HG02973 (cell line): Measurements from ENCODE around the gene KCNIP3.

ENCODE experiments used
- ATAC-seq: cut with Tn5 transposase; IDR thresholded peaks from one replicate; pipeline ENCODE4 v1.9.1; 2021; ENCODE audit warnings: moderate library complexity; ENCODE audit not compliant: unreplicated experiment

Gene KCNIP3

DNA sequence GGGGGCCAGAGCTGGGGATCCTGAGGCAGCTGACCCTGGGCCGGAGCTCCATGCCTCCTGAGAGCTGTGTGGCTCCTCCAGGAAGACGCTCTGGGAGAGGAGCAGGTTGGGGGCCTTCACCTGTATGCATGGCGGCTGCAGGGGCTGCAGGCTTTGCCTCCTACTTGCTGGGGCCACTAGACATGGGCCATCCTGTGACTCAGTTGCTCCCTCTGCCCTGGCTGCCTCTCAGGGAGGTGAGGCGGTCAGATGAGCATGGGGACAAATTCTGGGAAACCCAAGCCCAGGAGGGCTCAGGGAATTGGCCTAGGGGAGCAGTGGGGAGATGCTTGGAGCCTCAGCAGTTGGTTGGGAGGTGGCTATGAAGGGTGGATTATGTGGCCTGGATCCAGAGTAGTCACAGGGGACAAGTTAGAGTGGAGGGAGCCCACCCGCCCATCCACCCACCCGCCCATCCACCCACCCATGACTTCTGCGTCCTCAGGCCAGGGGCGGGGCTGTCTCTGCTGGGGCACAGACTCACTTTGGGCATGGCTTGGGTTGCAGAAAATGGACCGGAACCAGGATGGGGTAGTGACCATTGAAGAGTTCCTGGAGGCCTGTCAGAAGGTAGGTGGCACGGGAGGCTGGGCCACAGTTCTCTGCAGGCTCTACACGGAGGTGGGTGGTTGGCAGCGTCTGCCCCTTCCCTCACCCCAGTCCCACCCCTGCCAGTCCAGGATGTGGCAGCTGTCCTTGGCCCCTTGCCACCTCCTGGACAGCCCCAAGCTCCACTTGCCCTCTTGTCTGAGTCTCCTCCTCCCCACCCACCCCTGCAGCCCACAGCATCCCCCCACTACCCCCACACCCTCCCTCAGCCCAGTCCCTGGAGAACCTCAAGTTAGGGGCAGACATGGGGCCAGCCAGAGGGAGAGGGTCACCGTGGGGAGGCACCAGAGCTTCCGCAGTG, 85.8 kb downstream of the KCNIP3 start:
- no peak for ATAC-seq

- ATAC-seq = no peak
Observed at GRCh38 chr2:95383635-95384027, 86.5 kb downstream of the KCNIP3 start.

DNA sequence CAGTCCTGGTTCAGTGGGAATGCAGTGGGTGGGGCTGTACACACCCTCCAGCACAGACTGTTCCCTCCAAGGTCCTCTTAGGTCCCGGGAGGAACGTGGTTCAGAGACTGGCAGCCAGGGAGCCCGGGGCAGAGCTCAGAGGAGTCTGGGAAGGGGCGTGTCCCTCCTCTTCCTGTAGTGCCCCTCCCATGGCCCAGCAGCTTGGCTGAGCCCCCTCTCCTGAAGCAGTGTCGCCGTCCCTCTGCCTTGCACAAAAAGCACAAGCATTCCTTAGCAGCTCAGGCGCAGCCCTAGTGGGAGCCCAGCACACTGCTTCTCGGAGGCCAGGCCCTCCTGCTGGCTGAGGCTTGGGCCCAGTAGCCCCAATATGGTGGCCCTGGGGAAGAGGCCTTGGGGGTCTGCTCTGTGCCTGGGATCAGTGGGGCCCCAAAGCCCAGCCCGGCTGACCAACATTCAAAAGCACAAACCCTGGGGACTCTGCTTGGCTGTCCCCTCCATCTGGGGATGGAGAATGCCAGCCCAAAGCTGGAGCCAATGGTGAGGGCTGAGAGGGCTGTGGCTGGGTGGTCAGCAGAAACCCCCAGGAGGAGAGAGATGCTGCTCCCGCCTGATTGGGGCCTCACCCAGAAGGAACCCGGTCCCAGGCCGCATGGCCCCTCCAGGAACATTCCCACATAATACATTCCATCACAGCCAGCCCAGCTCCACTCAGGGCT, 87.9 kb downstream of the KCNIP3 start:
- ATAC-seq = no peak

DNA sequence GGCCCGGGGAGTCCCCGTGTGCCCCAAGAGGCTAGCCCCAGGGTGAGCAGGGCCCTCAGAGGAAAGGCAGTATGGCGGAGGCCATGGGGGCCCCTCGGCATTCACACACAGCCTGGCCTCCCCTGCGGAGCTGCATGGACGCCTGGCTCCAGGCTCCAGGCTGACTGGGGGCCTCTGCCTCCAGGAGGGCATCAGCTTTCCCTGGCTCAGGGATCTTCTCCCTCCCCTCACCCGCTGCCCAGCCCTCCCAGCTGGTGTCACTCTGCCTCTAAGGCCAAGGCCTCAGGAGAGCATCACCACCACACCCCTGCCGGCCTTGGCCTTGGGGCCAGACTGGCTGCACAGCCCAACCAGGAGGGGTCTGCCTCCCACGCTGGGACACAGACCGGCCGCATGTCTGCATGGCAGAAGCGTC, 88.4 kb downstream of the KCNIP3 start:
- ATAC-seq = no peak

GRCh38 chr2:95386031-95386430, 88.9 kb downstream of the KCNIP3 start:
- no peak for ATAC-seq

- ATAC-seq = no peak
Observed at GRCh38 chr2:95387358-95387757, 90.2 kb downstream of the KCNIP3 start.

DNA sequence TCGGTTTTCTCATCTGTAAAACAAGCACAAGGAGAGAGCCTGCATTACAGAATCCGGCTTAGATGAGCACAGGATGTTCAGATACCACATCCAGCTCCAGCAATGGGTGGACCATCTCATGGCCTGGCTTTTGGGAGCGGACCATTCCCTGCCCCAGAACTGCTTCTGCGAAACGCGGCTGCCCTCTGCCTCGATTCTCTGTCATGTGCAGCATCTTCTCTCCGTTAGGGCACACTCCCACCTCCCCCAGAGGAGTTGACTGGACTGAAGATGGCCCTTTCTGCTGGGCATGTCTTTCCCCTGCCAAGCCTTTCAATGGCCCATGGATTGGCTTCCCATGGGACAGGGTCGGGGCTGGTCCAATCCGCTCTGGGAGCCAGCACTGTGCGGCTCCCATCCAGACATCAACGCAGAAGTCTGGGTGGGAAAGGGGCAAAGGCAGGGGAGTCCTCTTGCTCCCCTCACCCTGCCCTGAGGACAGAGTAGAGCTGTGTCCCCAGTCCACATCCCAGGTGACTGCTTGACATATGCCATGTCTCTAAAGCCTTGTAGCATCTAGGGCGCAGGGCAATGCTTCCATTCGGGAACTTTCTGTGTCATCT, 91.0 kb downstream of the KCNIP3 start:
- no peak for ATAC-seq

DNA sequence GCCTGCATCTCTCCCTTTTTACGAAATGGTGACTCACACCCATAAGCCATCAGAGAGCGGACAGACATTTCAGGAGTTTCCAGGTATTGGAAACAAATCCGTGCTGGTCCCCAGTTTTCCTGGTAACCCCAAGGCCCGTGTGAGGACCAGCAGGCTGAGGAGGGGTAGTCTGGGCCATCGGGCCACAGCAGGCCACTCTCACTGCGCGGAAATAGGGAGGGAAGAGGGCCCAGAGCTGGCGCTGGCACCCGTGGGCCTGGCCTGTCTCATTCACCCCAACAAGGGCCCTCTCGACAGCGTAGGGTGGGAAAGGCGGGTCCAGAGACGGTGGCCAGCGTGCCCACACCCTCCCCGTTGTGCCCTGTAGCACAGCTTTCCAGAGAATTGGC, 91.7 kb downstream of the KCNIP3 start:
- ATAC-seq = no peak

- ATAC-seq = no peak
Observed at GRCh38 chr2:95389245-95390119, 92.3 kb downstream of the KCNIP3 start.

DNA sequence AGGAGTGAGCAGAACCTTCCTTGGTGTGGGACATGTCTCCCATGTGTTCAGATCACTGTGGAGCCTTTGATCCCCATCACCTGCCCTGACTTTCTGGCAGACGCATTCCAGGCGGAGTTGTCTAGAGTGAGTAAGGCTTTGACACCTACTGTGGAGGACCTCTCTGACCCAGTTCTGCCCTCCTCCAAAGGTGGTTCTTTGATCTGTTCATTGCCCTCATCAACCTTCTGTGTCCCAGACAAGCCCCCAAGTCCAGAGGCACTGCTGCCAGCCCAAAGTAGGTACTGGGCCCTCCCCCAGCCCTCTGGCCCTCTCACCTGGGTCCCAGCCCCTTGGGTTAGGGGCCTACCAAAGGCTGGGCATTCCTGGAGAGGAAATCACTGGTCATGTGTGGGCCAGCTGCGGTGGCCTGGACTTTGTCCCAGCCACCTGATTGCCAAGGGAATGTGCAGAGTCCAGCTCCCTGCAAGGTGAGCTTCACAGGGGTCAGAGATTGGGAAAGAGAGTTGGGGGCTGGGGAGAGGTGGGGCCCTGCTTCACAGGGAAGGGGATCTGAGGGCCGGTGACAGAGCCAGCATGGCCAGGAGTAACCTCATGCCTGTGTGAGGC, 93.2 kb downstream of the KCNIP3 start:
- ATAC-seq = no peak

DNA sequence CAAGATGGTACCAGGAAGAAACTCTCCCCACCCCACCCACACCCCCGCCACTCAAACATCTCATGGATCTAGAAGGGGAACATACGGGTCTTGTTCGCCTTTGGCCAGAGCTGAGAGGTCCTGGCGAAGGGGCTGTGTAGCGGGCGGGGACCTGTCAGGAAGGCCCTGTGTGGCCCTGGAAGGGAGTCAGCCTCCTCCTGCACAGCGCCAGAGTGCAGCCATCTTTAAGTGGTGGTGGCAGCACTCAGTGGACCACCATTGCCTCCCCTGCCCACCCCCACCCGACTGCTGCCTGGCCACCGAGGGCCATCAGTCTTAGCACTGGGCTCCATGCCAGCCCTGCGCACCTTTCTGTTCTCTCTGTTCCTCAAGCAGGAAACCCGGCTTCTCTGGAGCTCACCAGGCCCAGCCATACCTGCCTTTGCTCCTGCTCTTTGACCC, 93.8 kb downstream of the KCNIP3 start:
- no peak for ATAC-seq

DNA sequence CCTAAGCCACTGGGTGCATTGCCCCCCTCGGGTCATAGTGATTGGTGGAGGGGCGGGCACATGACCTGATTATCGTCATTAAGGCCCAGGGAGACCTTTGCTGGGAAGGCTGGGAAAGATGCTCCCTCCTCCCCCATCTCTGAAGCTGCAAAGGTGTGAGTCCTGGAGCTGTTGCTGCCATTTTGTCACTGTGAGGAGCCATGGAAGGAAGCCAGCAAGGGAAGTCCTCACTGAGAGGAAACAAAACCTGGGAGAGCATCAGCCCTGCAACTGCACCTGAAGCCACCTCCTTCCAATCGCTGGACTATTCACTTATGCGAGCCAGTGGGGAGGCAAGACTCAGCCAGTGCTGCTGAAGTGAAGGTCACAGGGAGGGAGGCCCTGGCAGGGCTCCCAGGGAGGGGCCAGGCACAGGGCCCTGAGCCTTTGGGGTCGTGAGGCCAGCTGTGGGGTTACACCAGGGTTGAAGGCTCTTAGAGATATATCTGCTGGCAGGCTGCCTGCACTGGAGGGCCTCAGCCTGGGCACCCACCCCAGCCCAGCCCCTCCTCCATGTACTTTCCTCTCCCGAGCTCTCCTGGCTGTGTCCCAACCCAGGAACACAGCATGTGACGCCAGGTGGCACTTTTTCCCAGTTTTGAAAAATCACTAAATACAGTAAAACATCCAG, 94.6 kb downstream of the KCNIP3 start:
- ATAC-seq = no peak

DNA sequence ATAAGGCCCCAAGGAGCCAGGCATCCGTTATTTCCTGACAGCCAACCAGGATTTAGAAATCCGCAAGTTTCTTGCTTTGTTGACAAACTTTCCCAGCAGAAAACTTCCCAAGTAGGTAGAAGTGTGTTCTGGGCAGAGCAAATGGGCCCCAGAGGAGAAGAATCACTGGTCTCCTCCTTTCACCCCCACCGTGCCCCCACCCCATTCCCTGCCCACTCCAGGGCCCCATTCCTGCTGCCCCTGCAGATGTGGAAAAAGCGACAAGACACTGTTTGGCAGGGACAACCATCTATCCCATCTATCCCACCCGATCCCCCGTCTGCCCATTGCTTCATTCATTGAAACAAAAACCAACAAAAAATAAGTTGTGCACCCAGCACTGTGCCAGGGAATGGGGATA, 95.2 kb downstream of the KCNIP3 start:
- no peak for ATAC-seq

- ATAC-seq = no peak
Observed at GRCh38 chr2:95392730-95393455, 95.7 kb downstream of the KCNIP3 start.

DNA sequence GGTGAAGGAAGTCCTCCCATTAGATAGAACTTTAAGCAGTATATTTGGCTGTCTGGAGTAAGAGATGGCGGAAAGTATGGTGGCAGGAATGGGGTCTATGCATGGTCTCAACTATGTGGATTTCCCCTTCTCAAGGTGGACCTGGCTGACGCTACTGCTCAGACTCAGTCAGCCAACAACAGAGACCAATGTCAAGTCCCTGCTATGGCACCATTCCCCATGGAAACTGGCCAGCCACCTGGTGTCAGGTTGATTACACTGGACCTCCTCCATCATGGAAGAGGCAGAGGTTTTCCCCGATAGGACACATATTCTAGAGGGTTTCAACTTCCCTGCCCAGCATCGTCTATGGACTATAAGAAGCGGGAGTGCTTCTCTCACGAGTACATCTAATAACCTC, 96.8 kb downstream of the KCNIP3 start:
- no peak for ATAC-seq

DNA sequence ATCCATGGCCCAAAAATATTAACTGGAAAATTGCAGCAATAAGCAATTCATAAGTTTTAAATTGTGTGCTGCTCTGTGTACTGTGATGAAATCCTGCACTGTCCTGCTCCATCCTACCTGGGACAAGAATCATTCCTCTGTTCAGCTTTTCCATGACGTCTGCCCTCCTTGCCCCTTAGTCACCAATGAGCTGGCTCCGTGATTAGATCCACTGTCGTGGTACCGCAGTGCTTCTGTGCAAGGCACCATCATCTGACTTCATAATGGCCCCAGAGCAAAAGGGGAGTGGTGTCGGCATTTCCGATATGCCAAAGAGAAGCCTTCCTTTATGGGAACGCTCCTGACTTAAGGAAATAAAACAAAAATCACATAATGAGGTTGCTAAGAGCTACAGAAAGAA, 101.9 kb downstream of the KCNIP3 start:
- no peak for ATAC-seq

- ATAC-seq = no peak
Observed at GRCh38 chr2:95401480-95401879, 104.3 kb downstream of the KCNIP3 start.

GRCh38 chr2:95402004-95402369, 104.8 kb downstream of the KCNIP3 start:
- peak; percentile 12 for ATAC-seq
